Measurements from ENCODE around the gene KLHL11.

GRCh38 chr17:41913798-41914197 lies 48.6 kb upstream of the KLHL11 start:
- TF ChIP-seq EP300 (IDR thresholded peaks at IDR 0.05) (no peak), POLR2AphosphoS5 (IDR thresholded peaks at IDR 0.05) (no peak), POLR2A (IDR thresholded peaks at IDR 0.05) (no peak)
- TF ChIP-seq, protein P1, sequence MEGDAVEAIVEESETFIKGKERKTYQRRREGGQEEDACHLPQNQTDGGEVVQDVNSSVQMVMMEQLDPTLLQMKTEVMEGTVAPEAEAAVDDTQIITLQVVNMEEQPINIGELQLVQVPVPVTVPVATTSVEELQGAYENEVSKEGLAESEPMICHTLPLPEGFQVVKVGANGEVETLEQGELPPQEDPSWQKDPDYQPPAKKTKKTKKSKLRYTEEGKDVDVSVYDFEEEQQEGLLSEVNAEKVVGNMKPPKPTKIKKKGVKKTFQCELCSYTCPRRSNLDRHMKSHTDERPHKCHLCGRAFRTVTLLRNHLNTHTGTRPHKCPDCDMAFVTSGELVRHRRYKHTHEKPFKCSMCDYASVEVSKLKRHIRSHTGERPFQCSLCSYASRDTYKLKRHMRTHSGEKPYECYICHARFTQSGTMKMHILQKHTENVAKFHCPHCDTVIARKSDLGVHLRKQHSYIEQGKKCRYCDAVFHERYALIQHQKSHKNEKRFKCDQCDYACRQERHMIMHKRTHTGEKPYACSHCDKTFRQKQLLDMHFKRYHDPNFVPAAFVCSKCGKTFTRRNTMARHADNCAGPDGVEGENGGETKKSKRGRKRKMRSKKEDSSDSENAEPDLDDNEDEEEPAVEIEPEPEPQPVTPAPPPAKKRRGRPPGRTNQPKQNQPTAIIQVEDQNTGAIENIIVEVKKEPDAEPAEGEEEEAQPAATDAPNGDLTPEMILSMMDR (IDR thresholded peaks at IDR 0.05), result no peak
